Parathyroid adenoma (tissue), 2 donors: ENCODE measurements around the gene OSBPL3.

Experiments
- H2AFZ ChIP-seq: fragments of 300-600 bp; sonication (generic); one replicate; pipeline ENCODE4 v1.7.0; 2017; ENCODE audit warnings: antibody characterized with exemption, mild to moderate bottlenecking
- H3K27ac ChIP-seq: fragments of 300-600 bp; sonication (generic); one replicate; pipeline ENCODE4 v1.7.0; 2017
- H3K27me3 ChIP-seq: fragments of 300-600 bp; sonication (generic); one replicate; pipeline ENCODE4 v1.7.0; 2017; ENCODE audit warnings: low read length; ENCODE audit not compliant: control insufficient read depth, insufficient read depth
- H3K36me3 ChIP-seq: fragments of 300-600 bp; sonication (generic); one replicate; pipeline ENCODE4 v1.7.0; 2017; ENCODE audit warnings: low read length; ENCODE audit not compliant: control insufficient read depth, insufficient read depth
- H3K4me1 ChIP-seq: fragments of 300-600 bp; sonication (generic); one replicate; pipeline ENCODE4 v1.7.0; 2017; ENCODE audit warnings: control low read depth
- H3K4me2 ChIP-seq: fragments of 300-600 bp; sonication (generic); one replicate; pipeline ENCODE4 v1.7.0; 2017; ENCODE audit warnings: low read length
- H3K4me3 ChIP-seq: fragments of 300-600 bp; sonication (generic); one replicate; pipeline ENCODE4 v1.7.0; 2017; ENCODE audit warnings: low read depth, low read length
- H3K79me2 ChIP-seq: fragments of 300-600 bp; sonication (generic); one replicate; pipeline ENCODE4 v1.7.0; 2017; ENCODE audit warnings: control low read depth
- H3K9ac ChIP-seq: fragments of 300-600 bp; sonication (generic); one replicate; pipeline ENCODE4 v1.7.0; 2017; ENCODE audit warnings: mild to moderate bottlenecking
- H3K9me3 ChIP-seq: fragments of 300-600 bp; sonication (generic); one replicate; pipeline ENCODE4 v1.7.0; 2017; ENCODE audit warnings: low read length; ENCODE audit not compliant: control insufficient read depth
- TF ChIP-seq, protein P1 (sequence below): fragments of 300-600 bp; sonication (generic); IDR thresholded peaks from one replicate; pipeline ENCODE4 v1.7.0; 2017; ENCODE audit warnings: antibody characterized with exemption, mild to moderate bottlenecking
- donor health status: primary hyperparathyroidism.

Gene OSBPL3

GRCh38 chr7:24863626-24864025, 116.4 kb downstream of the OSBPL3 start:
- Histone ChIP-seq H2AFZ (no peak overlapping the region), H3K4me2 (no peak overlapping the region), H3K4me1 (no peaks in the 10 kb centered on the region), H3K27me3 (no peaks in the 10 kb centered on the region), H3K4me3 (no peak overlapping the region), H3K27ac (no peak overlapping the region), H3K79me2 (no peaks in the 10 kb centered on the region), H3K9ac (no peak overlapping the region), H3K36me3 (no peaks in the 10 kb centered on the region), H3K9me3 (no peaks in the 10 kb centered on the region)
- TF ChIP-seq, protein P1, sequence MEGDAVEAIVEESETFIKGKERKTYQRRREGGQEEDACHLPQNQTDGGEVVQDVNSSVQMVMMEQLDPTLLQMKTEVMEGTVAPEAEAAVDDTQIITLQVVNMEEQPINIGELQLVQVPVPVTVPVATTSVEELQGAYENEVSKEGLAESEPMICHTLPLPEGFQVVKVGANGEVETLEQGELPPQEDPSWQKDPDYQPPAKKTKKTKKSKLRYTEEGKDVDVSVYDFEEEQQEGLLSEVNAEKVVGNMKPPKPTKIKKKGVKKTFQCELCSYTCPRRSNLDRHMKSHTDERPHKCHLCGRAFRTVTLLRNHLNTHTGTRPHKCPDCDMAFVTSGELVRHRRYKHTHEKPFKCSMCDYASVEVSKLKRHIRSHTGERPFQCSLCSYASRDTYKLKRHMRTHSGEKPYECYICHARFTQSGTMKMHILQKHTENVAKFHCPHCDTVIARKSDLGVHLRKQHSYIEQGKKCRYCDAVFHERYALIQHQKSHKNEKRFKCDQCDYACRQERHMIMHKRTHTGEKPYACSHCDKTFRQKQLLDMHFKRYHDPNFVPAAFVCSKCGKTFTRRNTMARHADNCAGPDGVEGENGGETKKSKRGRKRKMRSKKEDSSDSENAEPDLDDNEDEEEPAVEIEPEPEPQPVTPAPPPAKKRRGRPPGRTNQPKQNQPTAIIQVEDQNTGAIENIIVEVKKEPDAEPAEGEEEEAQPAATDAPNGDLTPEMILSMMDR, result no peak

- H3K9me3 ChIP-seq, result no peaks in the 10 kb centered on the region
- no peak overlapping the region for H3K4me2 ChIP-seq
- TF ChIP-seq, protein P1, result no peak
- H3K9ac ChIP-seq, result no peak overlapping the region
- no peaks in the 10 kb centered on the region for H3K36me3 ChIP-seq
- no peaks in the 10 kb centered on the region for H3K79me2 ChIP-seq
- no peaks in the 10 kb centered on the region for H3K27me3 ChIP-seq
- no peaks in the 10 kb centered on the region for H3K4me1 ChIP-seq
- no peak overlapping the region for H3K27ac ChIP-seq
- H2AFZ ChIP-seq, result no peak overlapping the region
- H3K4me3 ChIP-seq, result no peak overlapping the region
These were observed 117.5 kb downstream of the OSBPL3 start for GRCh38 chr7:24862461-24862860.

DNA sequence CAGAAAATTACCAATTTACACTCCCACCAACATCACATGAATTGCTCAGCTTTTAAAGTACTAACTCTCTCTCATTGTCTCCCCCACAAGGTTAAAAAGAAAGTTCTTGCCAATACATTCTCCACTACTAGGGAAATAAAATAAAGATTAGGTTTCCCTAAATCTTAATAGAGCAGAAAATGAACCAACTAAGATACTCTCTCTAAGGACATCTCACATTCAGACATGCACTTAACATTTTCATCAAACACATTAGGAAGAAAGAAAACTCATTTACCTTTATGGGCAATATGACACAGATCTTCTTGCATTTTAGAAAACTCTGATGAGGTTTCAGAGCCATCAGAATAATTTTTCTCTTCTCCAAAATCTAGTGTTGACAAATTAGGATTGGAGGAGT, 118.6 kb downstream of the OSBPL3 start:
- H3K4me2 ChIP-seq, result no peak overlapping the region
- H3K9ac ChIP-seq, result no peak overlapping the region
- H3K79me2 ChIP-seq, result no peaks in the 10 kb centered on the region
- H2AFZ ChIP-seq, result no peak overlapping the region
- TF ChIP-seq, protein P1, result no peak
- no peaks in the 10 kb centered on the region for H3K4me1 ChIP-seq
- no peaks in the 10 kb centered on the region for H3K36me3 ChIP-seq
- H3K27me3 ChIP-seq, result no peaks in the 10 kb centered on the region
- H3K9me3 ChIP-seq, result no peaks in the 10 kb centered on the region
- no peak overlapping the region for H3K4me3 ChIP-seq
- H3K27ac ChIP-seq, result no peak overlapping the region

DNA sequence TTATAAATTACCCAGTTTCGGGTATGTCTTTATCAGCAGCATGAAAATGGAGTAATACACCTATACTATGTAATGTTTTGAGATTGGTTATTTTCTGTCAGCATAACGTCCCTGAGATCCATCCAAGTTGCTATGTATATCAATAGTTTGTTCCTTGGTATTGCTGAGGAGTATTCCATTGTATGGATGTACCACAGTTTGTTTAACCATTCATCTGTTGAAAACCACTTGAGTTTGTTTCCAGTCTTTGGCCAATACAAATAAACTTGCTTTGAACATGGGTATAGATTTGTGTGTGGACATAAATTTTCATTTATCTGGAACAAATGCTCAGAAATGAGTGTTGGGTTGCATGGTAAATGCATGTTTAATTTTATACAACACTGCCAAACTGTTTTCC, 119.4 kb downstream of the OSBPL3 start:
- Histone ChIP-seq H3K4me3 (no peak overlapping the region), H3K4me2 (no peak overlapping the region), H3K36me3 (no peaks in the 10 kb centered on the region), H3K27me3 (no peaks in the 10 kb centered on the region), H3K9me3 (no peaks in the 10 kb centered on the region), H3K79me2 (no peaks in the 10 kb centered on the region), H2AFZ (no peak overlapping the region), H3K4me1 (no peaks in the 10 kb centered on the region), H3K9ac (no peak overlapping the region), H3K27ac (no peak overlapping the region)
- TF ChIP-seq, protein P1, result no peak

DNA sequence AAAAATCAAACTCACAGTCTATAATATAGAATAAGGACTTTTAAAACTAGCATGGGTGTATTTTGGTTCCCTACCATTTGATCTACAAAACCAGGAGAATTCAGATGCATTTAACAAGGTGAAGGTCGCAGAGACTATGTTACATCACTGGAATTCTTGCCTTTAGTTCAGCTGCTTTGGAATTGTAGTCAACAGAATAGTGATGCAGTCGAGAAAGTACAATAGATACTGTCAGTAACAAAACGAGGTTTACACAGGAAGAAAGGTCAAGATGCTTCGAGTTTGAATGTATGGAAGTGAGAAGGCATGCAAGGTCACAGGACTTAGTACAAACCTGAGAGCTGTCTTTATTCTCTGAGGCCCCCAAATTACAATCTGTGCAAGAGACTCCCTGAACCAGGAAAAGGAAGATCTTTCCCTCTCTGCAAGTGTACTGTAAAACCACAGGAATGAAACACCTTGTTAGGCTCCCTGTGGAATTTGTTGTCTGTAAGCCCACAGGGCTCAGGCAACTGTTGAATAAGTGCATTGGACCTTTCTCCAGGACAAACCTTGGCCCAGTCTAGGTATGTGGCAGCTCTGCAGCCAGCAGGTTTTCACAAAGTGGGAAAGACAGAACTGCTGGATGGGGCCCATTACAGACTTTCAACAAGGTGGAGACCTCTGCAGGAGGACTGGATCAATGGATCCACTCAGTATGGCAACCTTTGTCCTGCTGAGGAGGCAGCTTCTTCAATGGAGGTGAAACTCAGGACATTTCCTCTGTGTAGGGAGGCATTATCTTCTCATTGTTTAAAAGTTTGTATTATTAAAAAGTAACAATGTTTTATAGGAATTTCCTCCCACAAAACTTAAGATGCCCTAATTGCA, 121.6 kb downstream of the OSBPL3 start:
- TF ChIP-seq, protein P1, result no peak
- Histone ChIP-seq H3K79me2 (no peaks in the 10 kb centered on the region), H2AFZ (no peak overlapping the region), H3K4me1 (no peaks in the 10 kb centered on the region), H3K27me3 (no peaks in the 10 kb centered on the region), H3K4me3 (no peak overlapping the region), H3K4me2 (no peak overlapping the region), H3K9me3 (no peaks in the 10 kb centered on the region), H3K9ac (no peak overlapping the region), H3K36me3 (no peaks in the 10 kb centered on the region), H3K27ac (no peak overlapping the region)
